Measurements from ENCODE around the gene FSIP1. TPM values are rescaled to one million over a fixed set of nuclear protein-coding genes. Genes with fewer than 3 reads are reported as not detected.

FSIP1 gene
- total RNA-seq, 1 experiment from 2014 or later = 0.61 TPM

- ATAC-seq (no peak), DNase-seq (ENCODE audit: low spot score) (no peak)
- ChIA-PET CTCF (interaction anchor here (0.9 to 1.8 kb wide), 2 partner anchors 42 to 125 kb away, joined by 5 read pairs; no protein-coding TSS in a partner anchor), POLR2A (interaction anchor here (1.0 kb wide), 1 partner anchor 89 kb away, joined by 3 read pairs; no protein-coding TSS in a partner anchor)
- no peaks in the 10 kb centered on the region for H3K27me3 Mint-ChIP-seq (ENCODE audit: low read depth)
- H3K36me3 Mint-ChIP-seq = peaks cover 29% of the 10 kb centered on the region
- H3K27ac Mint-ChIP-seq = peak overlapping the region; percentile 67
- H3K4me1 Mint-ChIP-seq = peaks cover 38% of the 10 kb centered on the region
- H3K4me3 Mint-ChIP-seq = no peak overlapping the region
- TF ChIP-seq ATF1 (CRISPR knock-in tag; IDR thresholded peaks at IDR 0.05) (no peak), SMAD3 (CRISPR knock-in tag; IDR thresholded peaks at IDR 0.05; ENCODE audit: borderline replicate concordance) (no peak), E2F1 (CRISPR knock-in tag; IDR thresholded peaks at IDR 0.05) (no peak), ELF4 (CRISPR knock-in tag; IDR thresholded peaks at IDR 0.05; ENCODE audit: low read depth) (no peak), GTF2I (CRISPR knock-in tag; conservative IDR thresholded peaks at IDR 0.05) (no peak), SOX15 (CRISPR knock-in tag; IDR thresholded peaks at IDR 0.05) (no peak), ZBTB21 (CRISPR knock-in tag; IDR thresholded peaks at IDR 0.05; ENCODE audit: borderline replicate concordance) (no peak), TEAD1 (CRISPR knock-in tag; IDR thresholded peaks at IDR 0.05) (no peak), ATF6 (CRISPR knock-in tag; IDR thresholded peaks at IDR 0.05) (no peak), FOXP4 (CRISPR knock-in tag; IDR thresholded peaks at IDR 0.05) (no peak), NFE2L1 (CRISPR knock-in tag; IDR thresholded peaks at IDR 0.05) (no peak), E2F5 (CRISPR knock-in tag; IDR thresholded peaks at IDR 0.05) (no peak), CREM (CRISPR knock-in tag; IDR thresholded peaks at IDR 0.05) (no peak), ESRRA (CRISPR knock-in tag; IDR thresholded peaks at IDR 0.05; ENCODE audit: borderline replicate concordance) (no peak), ZNF281 (CRISPR knock-in tag; IDR thresholded peaks at IDR 0.05) (no peak), PRDM15 (CRISPR knock-in tag; IDR thresholded peaks at IDR 0.05) (no peak)
- H3K9me3 Mint-ChIP-seq = no peaks in the 10 kb centered on the region
Observed at GRCh38 chr15:39799552-39800011, 16.9 kb upstream of the FSIP1 start.
